ENCODE measurements around the gene NOX3.

Gene NOX3

GRCh38 chr6:155426408-155426945 lies 29.2 kb downstream of the NOX3 start:
- no peaks in the 10 kb centered on the region for H3K27me3 ChIP-seq (ENCODE audit: low read depth, low read length)
- no peaks in the 10 kb centered on the region for H3K9me3 ChIP-seq (ENCODE audit: control insufficient read depth in 1 of 2, low read length in 2 of 2)
- no peak overlapping the region for H3K4me3 ChIP-seq (ENCODE audit: low read depth in 1 of 2, low read length in 2 of 2)
- H3K4me1 ChIP-seq (ENCODE audit: control insufficient read depth in 1 of 2, insufficient read depth in 2 of 2, low read length in 2 of 2): no peaks in the 10 kb centered on the region
- H3K36me3 ChIP-seq (ENCODE audit: control insufficient read depth in 1 of 2, insufficient read depth in 2 of 2, low read length in 2 of 2): no peaks in the 10 kb centered on the region
- no peak overlapping the region for H3K27ac ChIP-seq (ENCODE audit: low read length)

GRCh38 chr6:155424181-155424580 lies 31.5 kb downstream of the NOX3 start:
- Histone ChIP-seq H3K36me3 (ENCODE audit: control insufficient read depth in 1 of 2, insufficient read depth in 2 of 2, low read length in 2 of 2) (no peaks in the 10 kb centered on the region), H3K27ac (ENCODE audit: low read length) (no peak overlapping the region), H3K9me3 (ENCODE audit: control insufficient read depth in 1 of 2, low read length in 2 of 2) (no peaks in the 10 kb centered on the region), H3K4me1 (ENCODE audit: control insufficient read depth in 1 of 2, insufficient read depth in 2 of 2, low read length in 2 of 2) (no peaks in the 10 kb centered on the region), H3K27me3 (ENCODE audit: low read depth, low read length) (no peaks in the 10 kb centered on the region), H3K4me3 (ENCODE audit: low read depth in 1 of 2, low read length in 2 of 2) (no peak overlapping the region)

- H3K4me1 ChIP-seq (ENCODE audit: control insufficient read depth in 1 of 2, insufficient read depth in 2 of 2, low read length in 2 of 2): peaks cover 5 to 13% of the 10 kb centered on the region in 2 donors
- no peak overlapping the region for H3K4me3 ChIP-seq (ENCODE audit: low read depth in 1 of 2, low read length in 2 of 2)
- H3K9me3 ChIP-seq (ENCODE audit: control insufficient read depth in 1 of 2, low read length in 2 of 2): no peaks in the 10 kb centered on the region
- H3K27me3 ChIP-seq (ENCODE audit: low read depth, low read length): no peaks in the 10 kb centered on the region
- no peaks in the 10 kb centered on the region for H3K36me3 ChIP-seq (ENCODE audit: control insufficient read depth in 1 of 2, insufficient read depth in 2 of 2, low read length in 2 of 2)
- no peak overlapping the region for H3K27ac ChIP-seq (ENCODE audit: low read length)
Observed at GRCh38 chr6:155422635-155423034, 33.0 kb downstream of the NOX3 start.

GRCh38 chr6:155420492-155420891 lies 35.1 kb downstream of the NOX3 start:
- Histone ChIP-seq H3K27me3 (ENCODE audit: low read depth, low read length) (no peaks in the 10 kb centered on the region), H3K4me3 (ENCODE audit: low read depth in 1 of 2, low read length in 2 of 2) (no peak overlapping the region), H3K4me1 (ENCODE audit: control insufficient read depth in 1 of 2, insufficient read depth in 2 of 2, low read length in 2 of 2) (peaks cover 5 to 17% of the 10 kb centered on the region in 2 donors), H3K27ac (ENCODE audit: low read length) (no peak overlapping the region), H3K9me3 (ENCODE audit: control insufficient read depth in 1 of 2, low read length in 2 of 2) (no peaks in the 10 kb centered on the region), H3K36me3 (ENCODE audit: control insufficient read depth in 1 of 2, insufficient read depth in 2 of 2, low read length in 2 of 2) (no peaks in the 10 kb centered on the region)

- Histone ChIP-seq H3K27ac (ENCODE audit: low read length) (no peak overlapping the region), H3K4me1 (ENCODE audit: control insufficient read depth in 1 of 2, insufficient read depth in 2 of 2, low read length in 2 of 2) (peaks cover 5 to 17% of the 10 kb centered on the region in 2 donors), H3K27me3 (ENCODE audit: low read depth, low read length) (no peaks in the 10 kb centered on the region), H3K36me3 (ENCODE audit: control insufficient read depth in 1 of 2, insufficient read depth in 2 of 2, low read length in 2 of 2) (no peaks in the 10 kb centered on the region), H3K4me3 (ENCODE audit: low read depth in 1 of 2, low read length in 2 of 2) (no peak overlapping the region), H3K9me3 (ENCODE audit: control insufficient read depth in 1 of 2, low read length in 2 of 2) (no peaks in the 10 kb centered on the region)
Observed at GRCh38 chr6:155419161-155419560, 36.5 kb downstream of the NOX3 start.

GRCh38 chr6:155418017-155418761 lies 37.5 kb downstream of the NOX3 start:
- Histone ChIP-seq H3K4me1 (ENCODE audit: control insufficient read depth in 1 of 2, insufficient read depth in 2 of 2, low read length in 2 of 2) (peaks cover 5 to 17% of the 10 kb centered on the region in 2 donors), H3K36me3 (ENCODE audit: control insufficient read depth in 1 of 2, insufficient read depth in 2 of 2, low read length in 2 of 2) (no peaks in the 10 kb centered on the region), H3K9me3 (ENCODE audit: control insufficient read depth in 1 of 2, low read length in 2 of 2) (no peaks in the 10 kb centered on the region), H3K27me3 (ENCODE audit: low read depth, low read length) (no peaks in the 10 kb centered on the region), H3K27ac (ENCODE audit: low read length) (peak overlapping the region; percentile 30), H3K4me3 (ENCODE audit: low read depth in 1 of 2, low read length in 2 of 2) (peak overlapping the region; percentile 25 to 46)

- no peaks in the 10 kb centered on the region for H3K27me3 ChIP-seq (ENCODE audit: low read depth, low read length)
- H3K27ac ChIP-seq (ENCODE audit: low read length): peak overlapping the region; percentile 30
- peaks cover 5 to 17% of the 10 kb centered on the region in 2 donors for H3K4me1 ChIP-seq (ENCODE audit: control insufficient read depth in 1 of 2, insufficient read depth in 2 of 2, low read length in 2 of 2)
- H3K36me3 ChIP-seq (ENCODE audit: control insufficient read depth in 1 of 2, insufficient read depth in 2 of 2, low read length in 2 of 2): no peaks in the 10 kb centered on the region
- no peaks in the 10 kb centered on the region for H3K9me3 ChIP-seq (ENCODE audit: control insufficient read depth in 1 of 2, low read length in 2 of 2)
- no peak overlapping the region for H3K4me3 ChIP-seq (ENCODE audit: low read depth in 1 of 2, low read length in 2 of 2)
Observed at GRCh38 chr6:155417454-155417853, 38.2 kb downstream of the NOX3 start.

- Histone ChIP-seq H3K27me3 (ENCODE audit: low read depth, low read length) (no peaks in the 10 kb centered on the region), H3K27ac (ENCODE audit: low read length) (no peak overlapping the region), H3K4me3 (ENCODE audit: low read depth in 1 of 2, low read length in 2 of 2) (no peak overlapping the region), H3K36me3 (ENCODE audit: control insufficient read depth in 1 of 2, insufficient read depth in 2 of 2, low read length in 2 of 2) (no peaks in the 10 kb centered on the region), H3K4me1 (ENCODE audit: control insufficient read depth in 1 of 2, insufficient read depth in 2 of 2, low read length in 2 of 2) (peaks cover 5 to 17% of the 10 kb centered on the region in 2 donors), H3K9me3 (ENCODE audit: control insufficient read depth in 1 of 2, low read length in 2 of 2) (no peaks in the 10 kb centered on the region)
Observed at GRCh38 chr6:155415953-155416352, 39.7 kb downstream of the NOX3 start.

- H3K4me3 ChIP-seq (ENCODE audit: low read depth in 1 of 2, low read length in 2 of 2): no peak overlapping the region
- no peak overlapping the region for H3K27ac ChIP-seq (ENCODE audit: low read length)
- no peaks in the 10 kb centered on the region for H3K9me3 ChIP-seq (ENCODE audit: control insufficient read depth in 1 of 2, low read length in 2 of 2)
Observed at GRCh38 chr6:155414049-155414448, 41.6 kb downstream of the NOX3 start.

GRCh38 chr6:155412335-155412734 lies 43.3 kb downstream of the NOX3 start:
- no peaks in the 10 kb centered on the region for H3K9me3 ChIP-seq (ENCODE audit: control insufficient read depth in 1 of 2, low read length in 2 of 2)
- peaks cover 0 to 1% of the 10 kb centered on the region in 2 donors for H3K4me1 ChIP-seq (ENCODE audit: control insufficient read depth in 1 of 2, insufficient read depth in 2 of 2, low read length in 2 of 2)
- H3K27me3 ChIP-seq (ENCODE audit: low read depth, low read length): no peaks in the 10 kb centered on the region
- H3K36me3 ChIP-seq (ENCODE audit: control insufficient read depth in 1 of 2, insufficient read depth in 2 of 2, low read length in 2 of 2): no peaks in the 10 kb centered on the region
- H3K4me3 ChIP-seq (ENCODE audit: low read depth in 1 of 2, low read length in 2 of 2): no peak overlapping the region
- H3K27ac ChIP-seq (ENCODE audit: low read length): no peak overlapping the region

More at GRCh38 chr6:155414049-155414448, 41.6 kb downstream of the NOX3 start:
- Histone ChIP-seq H3K36me3 (ENCODE audit: control insufficient read depth in 1 of 2, insufficient read depth in 2 of 2, low read length in 2 of 2) (no peaks in the 10 kb centered on the region), H3K4me1 (ENCODE audit: control insufficient read depth in 1 of 2, insufficient read depth in 2 of 2, low read length in 2 of 2) (peaks cover 5 to 17% of the 10 kb centered on the region in 2 donors), H3K27me3 (ENCODE audit: low read depth, low read length) (no peaks in the 10 kb centered on the region)

- H3K36me3 ChIP-seq (ENCODE audit: control insufficient read depth in 1 of 2, insufficient read depth in 2 of 2, low read length in 2 of 2): no peaks in the 10 kb centered on the region
- no peaks in the 10 kb centered on the region for H3K27me3 ChIP-seq (ENCODE audit: low read depth, low read length)
- H3K4me1 ChIP-seq (ENCODE audit: control insufficient read depth in 1 of 2, insufficient read depth in 2 of 2, low read length in 2 of 2): no peaks in the 10 kb centered on the region
- H3K4me3 ChIP-seq (ENCODE audit: low read depth in 1 of 2, low read length in 2 of 2): no peak overlapping the region
- no peak overlapping the region for H3K27ac ChIP-seq (ENCODE audit: low read length)
- H3K9me3 ChIP-seq (ENCODE audit: control insufficient read depth in 1 of 2, low read length in 2 of 2): no peaks in the 10 kb centered on the region
Observed at GRCh38 chr6:155411154-155412052, 44.2 kb downstream of the NOX3 start.

All from muscle layer of duodenum (tissue), 2 donors.